OCI-LY1 (cell line): ENCODE measurements around the gene RGS14.

Experiments used
- H2AFZ ChIP-seq: fragments of 200-600 bp; sonication (generic), shearing (Covaris generic); 2 replicates; pipeline ENCODE4 v1.6.0; 2014; ENCODE audit warnings: antibody characterized with exemption, mild to moderate bottlenecking, low read length
- H3F3A ChIP-seq: fragments of 200-600 bp; sonication (generic), shearing (Covaris generic); 2 replicates; pipeline ENCODE4 v1.6.0; 2014; ENCODE audit warnings: mild to moderate bottlenecking, antibody characterized with exemption, low read length, moderate library complexity; ENCODE audit not compliant: insufficient read depth
- H3K27ac ChIP-seq: fragments of 200-600 bp; sonication (generic); 2 replicates; pipeline ENCODE4 v1.5.1; 2014; ENCODE audit warnings: low read length, mixed run types, mild to moderate bottlenecking, low read depth; ENCODE audit not compliant: poor library complexity, severe bottlenecking
- H3K27me3 ChIP-seq: fragments of 200-600 bp; sonication (generic); 2 replicates; pipeline ENCODE4 v1.6.0; 2014; ENCODE audit warnings: antibody characterized with exemption, mild to moderate bottlenecking, low read length, moderate library complexity; ENCODE audit not compliant: insufficient read depth
- H3K36me3 ChIP-seq: fragments of 200-600 bp; sonication (generic); 2 replicates; pipeline ENCODE4 v1.6.1; 2014; ENCODE audit warnings: mild to moderate bottlenecking, antibody characterized with exemption, low read length, moderate library complexity, mixed read lengths; ENCODE audit not compliant: insufficient read depth
- H3K4me1 ChIP-seq: fragments of 200-600 bp; sonication (generic); 2 replicates; pipeline ENCODE4 v1.5.1; 2014; ENCODE audit warnings: mild to moderate bottlenecking, low read length, moderate library complexity; ENCODE audit not compliant: insufficient read depth, severe bottlenecking
- H3K4me2 ChIP-seq: fragments of 200-600 bp; sonication (generic), shearing (Covaris generic); 2 replicates; pipeline ENCODE4 v1.6.1; 2014; ENCODE audit warnings: low read length
- H3K4me3 ChIP-seq: fragments of 200-600 bp; sonication (generic); 2 replicates; pipeline ENCODE4 v1.5.1; 2014; ENCODE audit warnings: low read length, low read depth, mild to moderate bottlenecking, mixed read lengths; ENCODE audit not compliant: poor library complexity, severe bottlenecking
- H3K79me2 ChIP-seq: fragments of 200-600 bp; shearing (Covaris generic); 2 replicates; pipeline ENCODE4 v1.6.1; 2016; ENCODE audit warnings: mixed run types, low read length, mixed read lengths; ENCODE audit not compliant: insufficient read depth
- H3K9ac ChIP-seq: fragments of 200-600 bp; sonication (generic), shearing (Covaris generic); 2 replicates; pipeline ENCODE4 v1.6.1; 2014; ENCODE audit warnings: mild to moderate bottlenecking, low read length, mixed read lengths
- H3K9me2 ChIP-seq: fragments of 200-600 bp; sonication (generic), shearing (Covaris generic); 2 replicates; pipeline ENCODE4 v1.6.1; 2014; ENCODE audit warnings: low read depth, mild to moderate bottlenecking, low read length, mixed read lengths
- H3K9me3 ChIP-seq: fragments of 200-600 bp; shearing (Covaris generic); 2 replicates; pipeline ENCODE4 v1.6.1; 2014; ENCODE audit warnings: low read length, mixed read lengths
- H4K20me1 ChIP-seq: fragments of 200-600 bp; sonication (generic), shearing (Covaris generic); 2 replicates; pipeline ENCODE4 v1.6.0; 2016; ENCODE audit warnings: mild to moderate bottlenecking, low read length; ENCODE audit not compliant: insufficient read depth
- EZH2 ChIP-seq: fragments of 200-600 bp; sonication (generic), shearing (Covaris generic); IDR thresholded peaks from 2 replicates; pipeline ENCODE4 v1.8.0; 2017; ENCODE audit warnings: borderline replicate concordance, mixed run types, mild to moderate bottlenecking, antibody characterized with exemption, low read length, moderate library complexity, mixed read lengths
- TF ChIP-seq, protein P1 (sequence below): fragments of 200-600 bp; sonication (generic), shearing (Covaris generic); IDR thresholded peaks from 2 replicates; pipeline ENCODE4 v1.5.1; 2017; ENCODE audit warnings: mild to moderate bottlenecking, antibody characterized with exemption, low read length, moderate library complexity, mixed read lengths

Gene RGS14

DNA sequence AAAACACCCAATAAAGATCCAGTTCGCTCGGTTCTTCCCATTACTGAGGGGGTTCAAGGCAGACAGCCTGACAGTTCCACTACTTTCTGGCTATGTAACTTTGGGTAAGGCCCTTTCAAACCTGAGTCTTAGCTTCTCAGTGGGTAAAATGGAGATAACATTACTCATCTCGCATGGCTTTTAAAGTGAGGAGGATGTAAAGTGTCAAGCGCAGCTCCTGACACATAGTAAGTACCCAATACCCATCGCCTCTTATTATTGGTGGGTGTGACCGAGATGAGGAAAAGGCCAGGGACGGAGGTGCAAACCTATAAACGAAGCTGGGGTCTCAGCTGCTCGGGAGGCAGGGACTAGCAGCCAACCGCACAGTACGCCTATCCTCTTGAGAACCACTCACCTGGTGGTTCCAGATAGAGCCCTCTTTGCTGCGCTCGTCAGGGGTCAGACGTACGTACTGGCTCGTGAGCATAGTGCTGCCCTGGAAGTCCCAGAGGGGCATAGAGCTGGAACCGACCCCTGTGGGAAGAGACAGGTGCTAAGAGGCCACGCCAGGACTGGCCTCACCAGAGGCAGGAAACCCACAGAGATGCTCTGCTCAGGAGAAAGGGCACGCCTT is 6.8 kb upstream of the RGS14 start:
- Histone ChIP-seq H3F3A (no peaks in the 10 kb centered on the region), H3K36me3 (peaks cover 31% of the 10 kb centered on the region; the same call in 1 of the 2 replicates), H3K27me3 (no peaks in the 10 kb centered on the region), H3K9me3 (no peaks in the 10 kb centered on the region), H3K79me2 (peaks cover 52% of the 10 kb centered on the region), H3K9me2 (no peaks in the 10 kb centered on the region), H3K4me3 (peak overlapping the region; percentile 98), H3K4me1 (peaks cover 45% of the 10 kb centered on the region), H3K9ac (peak overlapping the region; percentile 97), H3K4me2 (peak overlapping the region; percentile 77), H3K27ac (peak overlapping the region; percentile 95), H2AFZ (no peak overlapping the region), H4K20me1 (no peaks in the 10 kb centered on the region)
- no peak for TF ChIP-seq EZH2
- TF ChIP-seq, protein P1, sequence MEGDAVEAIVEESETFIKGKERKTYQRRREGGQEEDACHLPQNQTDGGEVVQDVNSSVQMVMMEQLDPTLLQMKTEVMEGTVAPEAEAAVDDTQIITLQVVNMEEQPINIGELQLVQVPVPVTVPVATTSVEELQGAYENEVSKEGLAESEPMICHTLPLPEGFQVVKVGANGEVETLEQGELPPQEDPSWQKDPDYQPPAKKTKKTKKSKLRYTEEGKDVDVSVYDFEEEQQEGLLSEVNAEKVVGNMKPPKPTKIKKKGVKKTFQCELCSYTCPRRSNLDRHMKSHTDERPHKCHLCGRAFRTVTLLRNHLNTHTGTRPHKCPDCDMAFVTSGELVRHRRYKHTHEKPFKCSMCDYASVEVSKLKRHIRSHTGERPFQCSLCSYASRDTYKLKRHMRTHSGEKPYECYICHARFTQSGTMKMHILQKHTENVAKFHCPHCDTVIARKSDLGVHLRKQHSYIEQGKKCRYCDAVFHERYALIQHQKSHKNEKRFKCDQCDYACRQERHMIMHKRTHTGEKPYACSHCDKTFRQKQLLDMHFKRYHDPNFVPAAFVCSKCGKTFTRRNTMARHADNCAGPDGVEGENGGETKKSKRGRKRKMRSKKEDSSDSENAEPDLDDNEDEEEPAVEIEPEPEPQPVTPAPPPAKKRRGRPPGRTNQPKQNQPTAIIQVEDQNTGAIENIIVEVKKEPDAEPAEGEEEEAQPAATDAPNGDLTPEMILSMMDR: no peak

GRCh38 chr5:177351392-177352329 is 6.1 kb upstream of the RGS14 start, which contains the start of gene LMAN2:
LMAN2 (minus strand) TSS chr5:177351668; CDS start chr5:177351647, 21 bp downstream.
- H3K9me3 ChIP-seq: no peaks in the 10 kb centered on the region
- H3K27ac ChIP-seq: peak within 1 kb of the TSS; percentile 95
- peaks cover 53% of the 10 kb centered on the region for H3K4me1 ChIP-seq
- no peaks in the 10 kb centered on the region for H3F3A ChIP-seq
- peaks cover 44% of the 10 kb centered on the region for H3K79me2 ChIP-seq
- H2AFZ ChIP-seq: 0 out of 2 replicates have a peak within 1 kb of the TSS, but pooled peaks have one; percentile 36
- H3K4me3 ChIP-seq: peak within 1 kb of the TSS; percentile 98
- H3K9ac ChIP-seq: peak within 1 kb of the TSS; percentile 97
- no peaks in the 10 kb centered on the region for H4K20me1 ChIP-seq
- no peaks in the 10 kb centered on the region for H3K9me2 ChIP-seq
- H3K36me3 ChIP-seq: peaks cover 23% of the 10 kb centered on the region; the same call in 1 of the 2 replicates
- TF ChIP-seq, protein P1: no peak
- no peak for TF ChIP-seq EZH2
- no peaks in the 10 kb centered on the region for H3K27me3 ChIP-seq
- peak within 1 kb of the TSS; percentile 77 for H3K4me2 ChIP-seq

DNA sequence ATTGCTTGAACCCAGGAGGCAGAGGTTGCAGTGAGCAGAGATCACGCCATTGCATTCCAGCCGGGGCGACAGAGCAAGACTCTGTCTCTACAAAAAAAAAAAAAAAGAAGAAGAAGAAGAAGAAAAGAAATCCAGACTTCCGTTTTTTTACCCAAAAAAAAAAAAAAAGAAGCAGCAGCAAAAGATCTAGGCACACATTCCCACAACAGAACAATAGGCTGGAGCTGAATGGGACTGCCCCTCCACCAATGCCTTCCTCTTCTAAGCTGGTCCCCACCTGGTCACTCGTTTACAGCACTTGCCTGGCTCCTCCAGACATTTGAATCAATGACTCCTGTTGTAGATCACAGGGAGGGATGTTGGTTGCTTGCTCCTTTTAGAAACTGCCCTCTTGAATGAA is 4.6 kb upstream of the RGS14 start:
- Histone ChIP-seq H3K4me2 (no peak overlapping the region), H3K9me3 (no peaks in the 10 kb centered on the region), H3K79me2 (peaks cover 30% of the 10 kb centered on the region), H3K4me1 (peaks cover 55% of the 10 kb centered on the region), H3K9ac (no peak overlapping the region), H3F3A (no peaks in the 10 kb centered on the region), H3K27me3 (no peaks in the 10 kb centered on the region), H3K4me3 (no peak overlapping the region), H2AFZ (no peak overlapping the region), H3K9me2 (no peaks in the 10 kb centered on the region), H3K27ac (no peak overlapping the region), H3K36me3 (peaks cover 13% of the 10 kb centered on the region; the same call in 1 of the 2 replicates), H4K20me1 (no peaks in the 10 kb centered on the region)
- no peak for TF ChIP-seq EZH2
- TF ChIP-seq, protein P1: no peak
